Measurements from ENCODE around the gene MT1A. TPM values are rescaled to one million over a fixed set of nuclear protein-coding genes. Genes with fewer than 3 reads are reported as not detected.

The MT1A gene
- total RNA-seq, 1 donor from 2014 or later: not detected

DNA sequence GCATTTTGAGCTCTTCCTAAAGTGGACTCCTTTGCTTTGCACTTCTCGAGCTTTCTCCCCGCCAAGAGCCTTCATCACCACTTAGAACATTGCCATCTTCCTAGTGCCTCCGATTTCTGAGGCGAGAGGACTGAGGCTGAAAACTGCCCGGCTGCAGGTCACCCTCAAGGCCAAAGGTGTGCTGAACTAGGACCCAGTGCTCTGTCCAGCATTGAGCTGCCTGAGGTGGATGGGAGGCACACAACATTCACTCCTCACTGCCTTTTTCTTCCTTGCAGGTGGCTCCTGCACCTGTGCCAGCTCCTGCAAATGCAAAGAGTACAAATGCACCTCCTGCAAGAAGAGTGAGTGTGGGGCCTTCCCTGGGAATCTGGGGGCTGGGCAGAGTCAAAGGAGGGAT is 5.4 kb downstream of the MT1A start:
- Mint-ChIP-seq H3K9me3 (ENCODE audit: unreplicated experiment) (no peaks in the 10 kb centered on the region), H3K27ac (ENCODE audit: unreplicated experiment) (no peak overlapping the region), H3K4me1 (ENCODE audit: unreplicated experiment) (peaks cover 7% of the 10 kb centered on the region), H3K36me3 (ENCODE audit: unreplicated experiment) (no peaks in the 10 kb centered on the region), H3K4me3 (ENCODE audit: unreplicated experiment) (no peak overlapping the region), H3K27me3 (ENCODE audit: unreplicated experiment) (peaks cover 40% of the 10 kb centered on the region)
- DNase-seq (ENCODE audit: extremely low spot score, unreplicated experiment): no peak
- TF ChIP-seq, protein P1, sequence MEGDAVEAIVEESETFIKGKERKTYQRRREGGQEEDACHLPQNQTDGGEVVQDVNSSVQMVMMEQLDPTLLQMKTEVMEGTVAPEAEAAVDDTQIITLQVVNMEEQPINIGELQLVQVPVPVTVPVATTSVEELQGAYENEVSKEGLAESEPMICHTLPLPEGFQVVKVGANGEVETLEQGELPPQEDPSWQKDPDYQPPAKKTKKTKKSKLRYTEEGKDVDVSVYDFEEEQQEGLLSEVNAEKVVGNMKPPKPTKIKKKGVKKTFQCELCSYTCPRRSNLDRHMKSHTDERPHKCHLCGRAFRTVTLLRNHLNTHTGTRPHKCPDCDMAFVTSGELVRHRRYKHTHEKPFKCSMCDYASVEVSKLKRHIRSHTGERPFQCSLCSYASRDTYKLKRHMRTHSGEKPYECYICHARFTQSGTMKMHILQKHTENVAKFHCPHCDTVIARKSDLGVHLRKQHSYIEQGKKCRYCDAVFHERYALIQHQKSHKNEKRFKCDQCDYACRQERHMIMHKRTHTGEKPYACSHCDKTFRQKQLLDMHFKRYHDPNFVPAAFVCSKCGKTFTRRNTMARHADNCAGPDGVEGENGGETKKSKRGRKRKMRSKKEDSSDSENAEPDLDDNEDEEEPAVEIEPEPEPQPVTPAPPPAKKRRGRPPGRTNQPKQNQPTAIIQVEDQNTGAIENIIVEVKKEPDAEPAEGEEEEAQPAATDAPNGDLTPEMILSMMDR (IDR thresholded peaks at IDR 0.05): no peak

DNA sequence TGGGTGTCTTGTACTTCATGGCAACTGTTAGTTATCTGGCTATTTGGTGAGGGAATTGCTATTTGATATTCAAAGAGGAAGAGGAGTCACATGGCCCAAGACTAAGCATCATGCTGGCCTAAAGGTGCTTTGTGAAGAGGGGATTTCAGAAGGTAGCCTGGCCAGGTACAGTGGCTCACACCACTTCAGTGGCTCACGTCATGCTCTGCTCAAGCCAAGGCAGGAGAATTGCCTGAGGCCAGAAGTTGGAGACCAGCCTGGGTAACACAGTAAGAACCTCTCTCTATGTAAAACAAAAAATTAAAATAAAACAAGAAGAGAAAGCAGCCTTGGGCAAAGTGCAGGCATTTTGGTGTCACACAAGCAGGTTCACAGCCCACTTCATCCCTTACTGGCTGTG is 6.8 kb downstream of the MT1A start:
- Mint-ChIP-seq H3K27ac (ENCODE audit: unreplicated experiment) (no peak overlapping the region), H3K27me3 (ENCODE audit: unreplicated experiment) (peaks cover 36% of the 10 kb centered on the region), H3K4me1 (ENCODE audit: unreplicated experiment) (peaks cover 7% of the 10 kb centered on the region), H3K9me3 (ENCODE audit: unreplicated experiment) (no peaks in the 10 kb centered on the region), H3K36me3 (ENCODE audit: unreplicated experiment) (no peaks in the 10 kb centered on the region), H3K4me3 (ENCODE audit: unreplicated experiment) (no peak overlapping the region)
- TF ChIP-seq, protein P1 (IDR thresholded peaks at IDR 0.05): no peak
- no peak for DNase-seq (ENCODE audit: extremely low spot score, unreplicated experiment)

DNA sequence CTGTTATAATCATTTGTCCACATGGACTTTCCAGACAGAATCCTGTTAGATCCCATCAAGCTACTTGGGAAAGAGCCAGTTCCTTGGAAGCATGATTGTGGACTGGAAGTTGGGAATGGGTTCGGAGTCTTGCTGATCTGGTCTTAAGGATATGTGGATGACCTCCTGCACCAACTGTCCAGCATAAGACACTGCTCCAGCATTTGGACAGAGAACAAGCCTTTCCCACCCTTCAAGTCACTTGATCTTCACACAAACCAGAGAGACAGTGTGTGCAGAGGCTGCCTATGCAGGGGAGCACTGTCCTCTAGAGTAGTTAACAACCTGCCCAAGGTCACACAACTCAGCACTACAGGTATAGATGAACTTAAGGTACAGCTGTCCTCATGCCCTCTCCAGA is 7.4 kb downstream of the MT1A start:
- Mint-ChIP-seq H3K36me3 (ENCODE audit: unreplicated experiment) (no peaks in the 10 kb centered on the region), H3K4me1 (ENCODE audit: unreplicated experiment) (peaks cover 7% of the 10 kb centered on the region), H3K4me3 (ENCODE audit: unreplicated experiment) (no peak overlapping the region), H3K9me3 (ENCODE audit: unreplicated experiment) (no peaks in the 10 kb centered on the region), H3K27ac (ENCODE audit: unreplicated experiment) (no peak overlapping the region), H3K27me3 (ENCODE audit: unreplicated experiment) (peaks cover 36% of the 10 kb centered on the region)
- TF ChIP-seq, protein P1 (IDR thresholded peaks at IDR 0.05): no peak
- no peak for DNase-seq (ENCODE audit: extremely low spot score, unreplicated experiment)

DNA sequence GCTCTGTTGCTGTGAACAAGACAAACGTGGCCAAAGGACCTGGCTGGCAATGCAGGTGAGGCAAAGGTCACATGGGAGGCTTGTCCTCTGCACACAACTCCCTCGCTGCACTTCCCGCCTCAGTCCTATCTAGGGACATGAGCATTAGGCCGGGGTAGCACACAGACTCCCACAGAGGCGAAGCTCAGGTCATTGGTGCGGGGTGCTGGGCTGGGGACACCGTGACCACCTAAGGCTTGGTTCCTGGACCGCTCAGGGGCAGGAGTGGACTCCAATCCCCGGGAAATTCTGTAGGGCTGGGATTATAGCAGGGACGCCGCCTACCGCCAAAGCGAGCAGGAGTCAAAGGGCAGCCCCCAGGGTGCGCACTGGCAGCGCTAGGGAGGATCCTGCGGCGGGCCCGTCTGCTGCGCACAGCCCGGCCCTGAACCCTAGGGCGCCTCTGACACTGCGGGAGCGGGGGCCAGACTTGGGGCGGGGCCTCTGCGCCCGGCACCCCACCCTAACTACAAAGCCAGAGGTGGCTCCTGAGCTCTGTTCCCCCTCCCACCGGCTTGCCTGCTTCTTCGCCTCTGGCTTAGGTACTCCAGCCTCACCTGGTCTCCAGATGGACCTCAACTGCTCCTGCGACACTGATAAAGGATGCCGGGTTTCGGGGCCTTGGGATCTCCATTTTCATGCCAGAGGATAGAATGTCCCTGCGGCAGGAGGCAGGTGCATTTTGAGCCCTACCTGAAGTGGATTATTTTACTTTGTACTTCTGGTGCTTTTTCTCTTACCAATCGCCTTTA is 9.4 kb downstream of the MT1A start:
- peaks cover 41% of the 10 kb centered on the region for H3K27me3 Mint-ChIP-seq (ENCODE audit: unreplicated experiment)
- H3K4me1 Mint-ChIP-seq (ENCODE audit: unreplicated experiment): peaks cover 7% of the 10 kb centered on the region
- no peak for DNase-seq (ENCODE audit: extremely low spot score, unreplicated experiment)
- TF ChIP-seq, protein P1 (IDR thresholded peaks at IDR 0.05): no peak
- no peaks in the 10 kb centered on the region for H3K9me3 Mint-ChIP-seq (ENCODE audit: unreplicated experiment)
- H3K27ac Mint-ChIP-seq (ENCODE audit: unreplicated experiment): no peak overlapping the region
- no peaks in the 10 kb centered on the region for H3K36me3 Mint-ChIP-seq (ENCODE audit: unreplicated experiment)
- H3K4me3 Mint-ChIP-seq (ENCODE audit: unreplicated experiment): no peak overlapping the region

DNA sequence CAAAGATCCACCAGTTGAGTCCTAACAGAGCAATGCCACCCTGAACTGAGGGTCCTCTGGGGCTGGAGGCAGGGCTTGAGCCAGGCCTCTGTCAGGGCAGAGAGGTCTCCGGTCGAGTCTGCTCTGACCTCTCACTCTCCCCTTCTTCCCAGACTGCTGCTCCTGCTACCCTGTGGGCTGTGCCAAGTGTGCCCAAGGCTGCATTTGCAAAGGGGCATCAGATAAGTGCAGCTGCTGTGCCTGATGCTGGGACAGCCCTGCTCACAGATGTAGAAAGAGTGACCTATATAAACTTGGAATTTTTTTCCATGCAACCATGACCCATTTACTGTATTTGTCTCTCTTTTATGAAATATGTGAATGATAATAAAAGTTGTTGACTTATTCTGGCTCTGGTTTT is 10.8 kb downstream of the MT1A start:
- DNase-seq (ENCODE audit: extremely low spot score, unreplicated experiment): no peak
- Mint-ChIP-seq H3K36me3 (ENCODE audit: unreplicated experiment) (no peaks in the 10 kb centered on the region), H3K4me1 (ENCODE audit: unreplicated experiment) (peaks cover 8% of the 10 kb centered on the region), H3K27ac (ENCODE audit: unreplicated experiment) (no peak overlapping the region), H3K9me3 (ENCODE audit: unreplicated experiment) (no peaks in the 10 kb centered on the region), H3K4me3 (ENCODE audit: unreplicated experiment) (no peak overlapping the region), H3K27me3 (ENCODE audit: unreplicated experiment) (peaks cover 35% of the 10 kb centered on the region)
- TF ChIP-seq, protein P1 (IDR thresholded peaks at IDR 0.05): no peak

Measured in osteocyte (in vitro differentiated cells).